Upper lobe of right lung (tissue), 1 donor: ENCODE measurements around the gene BCL2L15. TPM values are rescaled to one million over a fixed set of nuclear protein-coding genes. Genes with fewer than 3 reads are reported as not detected.

Experiments
- ATAC-seq: fragments of 200-7000 bp; cut with Tn5 transposase; one replicate; pipeline ENCODE4 v1.9.1; 2020; ENCODE audit warnings: mild to moderate bottlenecking, moderate library complexity
- DNase-seq: peaks from one replicate; pipeline ENCODE4 v3.0.0-alpha.2; 2020
- H3K27ac ChIP-seq: fragments of 200-600 bp; one replicate; pipeline ENCODE4 v1.8.0; 2022
- H3K27me3 ChIP-seq: fragments of 200-600 bp; one replicate; pipeline ENCODE4 v1.8.0; 2022; ENCODE audit warnings: mild to moderate bottlenecking
- H3K36me3 ChIP-seq: fragments of 200-600 bp; one replicate; pipeline ENCODE4 v1.8.0; 2022
- H3K4me1 ChIP-seq: fragments of 200-600 bp; one replicate; pipeline ENCODE4 v1.8.0; 2022
- H3K4me3 ChIP-seq: fragments of 200-600 bp; one replicate; pipeline ENCODE4 v1.8.0; 2022; ENCODE audit warnings: mild to moderate bottlenecking
- H3K9me3 ChIP-seq: fragments of 200-600 bp; one replicate; pipeline ENCODE4 v1.8.0; 2022
- intact Hi-C: fragments of 100-400 bp; cut with DNase I; formaldehyde crosslinking; loops from one replicate; pipeline ENCODE4 v1.11.0; 2022
- total RNA-seq: library from RNA; stranded (reverse); fragmentation: NEBNext Ultra II Directional; extraction: Animal tissue kit (Norgen Biotek cat#: 25700); gene quantifications from one replicate; pipeline ENCODE4 v1.2.1, GENCODE V29; 2021
- TF ChIP-seq, protein P1 (sequence below): fragments of 200-600 bp; IDR thresholded peaks from one replicate; pipeline ENCODE4 v1.8.0; 2022; ENCODE audit warnings: antibody characterized with exemption
- donor health status: DM: no; HTN: yes; CAD: no; lungs with severe emphysema.

Gene BCL2L15
- total RNA-seq, 1 donor from 2014 or later, result 1.8 TPM

DNA sequence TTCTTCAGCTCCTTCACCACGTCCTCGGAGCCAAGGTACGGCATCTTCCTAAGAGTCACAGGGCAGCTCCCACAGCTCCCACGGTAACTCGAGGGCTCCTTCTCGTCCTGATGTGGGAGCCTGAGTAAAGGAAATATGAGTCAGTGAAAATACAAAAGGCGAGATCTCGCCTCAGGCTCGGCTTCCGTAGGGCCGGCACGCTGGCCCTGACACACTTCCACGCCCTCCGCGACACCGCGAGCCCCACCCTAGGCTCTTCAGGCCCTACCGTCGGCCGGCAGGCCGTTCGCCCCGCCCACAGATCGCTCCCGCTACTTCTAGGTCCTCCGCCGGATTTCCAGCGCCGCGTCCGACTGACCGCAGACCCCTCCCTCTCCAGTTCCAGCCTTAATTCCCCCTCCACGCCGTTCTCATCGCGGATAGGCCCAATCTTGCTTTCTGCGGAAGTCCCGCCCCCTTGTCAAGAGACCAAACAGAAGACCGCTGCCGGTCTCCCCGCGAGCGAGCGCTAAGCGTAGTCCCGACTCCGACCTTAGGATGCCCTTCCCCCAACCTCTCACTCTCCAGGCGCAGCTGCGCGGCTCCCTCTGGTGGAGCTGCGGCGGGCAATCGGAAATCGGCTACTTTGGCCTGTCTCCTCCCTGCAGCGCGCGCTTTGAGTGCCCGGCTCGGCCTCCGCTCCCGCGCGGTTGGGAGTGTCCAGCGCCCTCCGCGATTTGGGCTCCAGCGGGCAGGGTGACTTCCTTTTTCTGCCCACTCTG is 17.5 kb upstream of the BCL2L15 start, which contains the start of the genes AP4B1 and DCLRE1B:
AP4B1 (minus strand) TSS at position 126 of the 761 bp plus-strand sequence; CDS start at position 44, 82 bp downstream.
DCLRE1B (plus strand) TSS at position 653 of the 761 bp plus-strand sequence. CDS start 261 bp downstream, outside the sequence.
- H3K36me3 ChIP-seq, result peaks cover 31% of the 10 kb centered on the region
- H3K27ac ChIP-seq, result peak within 1 kb of the TSS; percentile 88
- H3K9me3 ChIP-seq, result no peaks in the 10 kb centered on the region
- TF ChIP-seq, protein P1, sequence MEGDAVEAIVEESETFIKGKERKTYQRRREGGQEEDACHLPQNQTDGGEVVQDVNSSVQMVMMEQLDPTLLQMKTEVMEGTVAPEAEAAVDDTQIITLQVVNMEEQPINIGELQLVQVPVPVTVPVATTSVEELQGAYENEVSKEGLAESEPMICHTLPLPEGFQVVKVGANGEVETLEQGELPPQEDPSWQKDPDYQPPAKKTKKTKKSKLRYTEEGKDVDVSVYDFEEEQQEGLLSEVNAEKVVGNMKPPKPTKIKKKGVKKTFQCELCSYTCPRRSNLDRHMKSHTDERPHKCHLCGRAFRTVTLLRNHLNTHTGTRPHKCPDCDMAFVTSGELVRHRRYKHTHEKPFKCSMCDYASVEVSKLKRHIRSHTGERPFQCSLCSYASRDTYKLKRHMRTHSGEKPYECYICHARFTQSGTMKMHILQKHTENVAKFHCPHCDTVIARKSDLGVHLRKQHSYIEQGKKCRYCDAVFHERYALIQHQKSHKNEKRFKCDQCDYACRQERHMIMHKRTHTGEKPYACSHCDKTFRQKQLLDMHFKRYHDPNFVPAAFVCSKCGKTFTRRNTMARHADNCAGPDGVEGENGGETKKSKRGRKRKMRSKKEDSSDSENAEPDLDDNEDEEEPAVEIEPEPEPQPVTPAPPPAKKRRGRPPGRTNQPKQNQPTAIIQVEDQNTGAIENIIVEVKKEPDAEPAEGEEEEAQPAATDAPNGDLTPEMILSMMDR, result peak; percentile 68
- H3K4me1 ChIP-seq, result peaks cover 10% of the 10 kb centered on the region
- H3K4me3 ChIP-seq, result peak within 1 kb of the TSS; percentile 76
- ATAC-seq (peak; percentile 97), DNase-seq (peak; percentile 100)
- no peaks in the 10 kb centered on the region for H3K27me3 ChIP-seq
- intact Hi-C loops, result no loop called here

DNA sequence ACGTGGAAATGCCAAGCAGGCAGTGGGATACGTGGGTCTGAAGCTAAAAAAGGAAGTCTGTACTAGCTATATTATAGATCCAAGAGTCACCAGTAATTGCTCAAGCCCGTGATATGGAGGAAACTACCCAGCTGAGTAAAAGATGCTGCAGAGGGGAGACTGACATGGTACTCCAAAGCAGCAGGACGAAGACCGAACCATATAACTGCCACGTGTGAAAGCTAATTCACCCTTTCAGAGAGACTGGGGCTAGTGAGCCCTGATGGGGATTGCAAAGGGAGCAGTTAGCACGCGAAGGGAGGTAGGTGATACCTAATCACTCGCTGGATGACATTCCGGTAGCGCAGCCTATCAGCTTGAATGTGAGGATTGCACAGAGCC is 16.9 kb upstream of the BCL2L15 start:
- H3K36me3 ChIP-seq, result peaks cover 36% of the 10 kb centered on the region
- no peaks in the 10 kb centered on the region for H3K9me3 ChIP-seq
- ATAC-seq (no peak), DNase-seq (no peak)
- intact Hi-C loops, result no loop called here
- H3K4me1 ChIP-seq, result peaks cover 10% of the 10 kb centered on the region
- TF ChIP-seq, protein P1, result no peak
- H3K4me3 ChIP-seq, result peak overlapping the region; percentile 76
- no peaks in the 10 kb centered on the region for H3K27me3 ChIP-seq
- peak overlapping the region; percentile 88 for H3K27ac ChIP-seq

DNA sequence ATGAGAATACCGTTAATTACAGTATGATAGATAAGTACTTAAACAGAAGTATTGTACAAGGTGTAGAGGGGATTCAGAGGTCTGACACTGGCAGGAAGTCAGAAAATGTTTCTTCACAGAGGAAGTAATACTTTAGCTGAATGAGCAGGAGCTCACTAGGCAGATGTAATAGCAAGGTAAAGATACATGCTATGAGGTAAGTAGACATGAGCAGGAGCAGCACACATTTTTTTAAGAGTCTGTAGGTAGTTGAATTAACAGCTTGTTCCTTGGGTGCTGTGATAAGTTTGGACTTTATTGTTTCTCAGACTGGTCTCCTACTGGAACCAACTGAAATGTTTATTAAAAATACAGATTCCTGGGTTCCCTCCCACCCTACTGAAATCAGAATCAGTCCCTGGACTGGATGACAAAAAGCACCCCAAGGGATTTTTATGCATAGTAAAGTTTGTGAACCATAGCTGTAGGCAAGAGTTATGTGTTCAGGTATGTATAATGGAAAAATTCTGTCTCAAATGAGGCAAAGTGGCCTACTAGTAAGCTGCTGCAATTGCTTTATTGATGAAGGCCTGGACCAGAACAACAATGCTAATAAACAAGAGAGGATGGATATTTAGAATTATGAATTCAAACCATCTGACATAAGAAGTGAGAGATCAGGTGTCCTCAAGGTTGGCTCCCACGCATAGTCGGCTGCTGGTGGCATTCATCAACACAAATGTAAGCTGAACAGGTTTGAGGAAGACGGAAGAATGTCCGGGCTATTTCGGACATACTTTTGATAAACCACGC is 16.3 kb upstream of the BCL2L15 start:
- Histone ChIP-seq H3K9me3 (no peaks in the 10 kb centered on the region), H3K27ac (peak overlapping the region; percentile 88), H3K27me3 (no peaks in the 10 kb centered on the region), H3K4me1 (peaks cover 10% of the 10 kb centered on the region), H3K36me3 (peaks cover 31% of the 10 kb centered on the region), H3K4me3 (peak overlapping the region; percentile 76)
- intact Hi-C loops, result no loop called here
- DNase-seq, result no peak
- TF ChIP-seq, protein P1, result no peak
- no peak for ATAC-seq

DNA sequence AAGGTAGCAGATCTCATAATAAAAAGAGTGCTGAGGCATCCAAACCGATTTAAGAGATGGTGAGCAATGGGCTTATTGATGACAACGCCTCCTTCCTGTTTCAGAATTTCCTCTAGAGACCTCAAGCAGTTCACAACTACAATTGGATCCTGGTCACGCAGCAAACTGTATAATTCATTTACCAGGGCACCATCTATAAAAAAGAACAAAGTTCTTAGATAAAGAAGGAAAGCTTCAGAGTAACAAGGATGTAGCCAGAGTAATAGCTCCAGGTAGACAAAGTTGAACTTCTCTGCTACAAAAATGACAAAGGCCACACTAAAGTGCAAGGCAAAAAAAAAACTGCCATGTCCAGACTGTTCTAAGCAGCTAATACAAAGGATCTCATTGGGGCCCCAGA is 13.8 kb upstream of the BCL2L15 start:
- intact Hi-C loops, result no loop called here
- Histone ChIP-seq H3K36me3 (peaks cover 38% of the 10 kb centered on the region), H3K27ac (no peak overlapping the region), H3K27me3 (no peaks in the 10 kb centered on the region), H3K4me1 (peaks cover 15% of the 10 kb centered on the region), H3K4me3 (no peak overlapping the region), H3K9me3 (no peaks in the 10 kb centered on the region)
- DNase-seq, result no peak
- TF ChIP-seq, protein P1, result no peak
- no peak for ATAC-seq

DNA sequence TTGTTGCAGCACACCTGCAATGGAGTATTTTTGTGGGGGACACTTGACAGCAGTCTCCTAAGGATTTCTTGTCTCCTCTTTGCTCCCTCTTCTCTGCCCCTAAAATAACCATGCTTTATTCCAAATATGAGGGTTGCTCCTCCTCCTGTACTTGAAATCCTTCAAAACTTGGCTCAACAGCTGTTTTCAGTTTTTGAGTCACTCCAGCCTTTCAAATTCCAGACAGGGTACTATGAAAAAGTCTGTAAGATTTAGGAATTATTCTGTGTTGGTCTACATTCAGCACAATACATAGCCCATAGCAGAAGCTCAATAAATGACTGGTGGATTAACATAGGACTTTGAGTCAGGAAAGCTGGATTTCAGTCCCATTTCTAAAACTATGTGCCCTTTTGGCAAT is 11.7 kb upstream of the BCL2L15 start:
- peaks cover 52% of the 10 kb centered on the region for H3K36me3 ChIP-seq
- H3K27me3 ChIP-seq, result no peaks in the 10 kb centered on the region
- ATAC-seq (no peak), DNase-seq (no peak)
- TF ChIP-seq, protein P1, result no peak
- no peaks in the 10 kb centered on the region for H3K9me3 ChIP-seq
- peaks cover 15% of the 10 kb centered on the region for H3K4me1 ChIP-seq
- H3K27ac ChIP-seq, result no peak overlapping the region
- no peak overlapping the region for H3K4me3 ChIP-seq
- intact Hi-C loops, result loop anchor here (10.0 kb wide), 1 partner anchor 64 kb away; no protein-coding TSS in a partner anchor
